Pulmonary artery endothelial cell (primary cell): ENCODE data around the gene PTPRCAP. TPM values are rescaled to one million over a fixed set of nuclear protein-coding genes. Genes with fewer than 3 reads are reported as not detected.

Experiments used
- DNase-seq: peaks from one replicate; pipeline ENCODE4 v3.0.0-alpha.2; 2011; ENCODE audit warnings: low read depth, low spot score
- total RNA-seq: library from RNA; depleted of rRNA; stranded (reverse); fragments of >200 nt; gene quantifications from 2 replicates; pipeline ENCODE4 v1.2.3, GENCODE V29; 2014

PTPRCAP gene
- total RNA-seq, 1 donor from 2014 or later: 0.40 TPM

GRCh38 chr11:67397986-67398660 lies 39.4 kb downstream of the PTPRCAP start:
- DNase-seq: no peak

- no peak for DNase-seq
Observed at GRCh38 chr11:67397536-67397935, 39.9 kb downstream of the PTPRCAP start.

GRCh38 chr11:67396587-67397389 lies 40.7 kb downstream of the PTPRCAP start:
- no peak for DNase-seq

GRCh38 chr11:67396259-67396581 lies 41.3 kb downstream of the PTPRCAP start:
- DNase-seq: no peak

- DNase-seq: no peak
Observed at GRCh38 chr11:67395555-67396258, 41.8 kb downstream of the PTPRCAP start.

GRCh38 chr11:67393990-67394389 lies 43.5 kb downstream of the PTPRCAP start:
- DNase-seq: no peak

- no peak for DNase-seq
Observed at GRCh38 chr11:67393437-67393836, 44.0 kb downstream of the PTPRCAP start.

GRCh38 chr11:67392183-67392715 lies 45.2 kb downstream of the PTPRCAP start:
- DNase-seq: no peak

GRCh38 chr11:67391304-67392182 lies 45.9 kb downstream of the PTPRCAP start, which contains the start of gene RAD9A:
Gene RAD9A, plus strand, starts transcription at chr11:67391986. Its CDS starts 59 bp downstream, at chr11:67392045.
- peak; percentile 71 for DNase-seq

GRCh38 chr11:67390947-67391303 lies 46.6 kb downstream of the PTPRCAP start:
- DNase-seq: no peak

- no peak for DNase-seq
Observed at GRCh38 chr11:67389477-67389876, 48.0 kb downstream of the PTPRCAP start.

GRCh38 chr11:67387518-67387917 lies 50.0 kb downstream of the PTPRCAP start:
- DNase-seq: no peak

GRCh38 chr11:67387069-67387468 lies 50.4 kb downstream of the PTPRCAP start:
- no peak for DNase-seq

Other genes with a start within 250 kb of the PTPRCAP start
- gene GRK2, start 171.2 kb downstream of the PTPRCAP start, total RNA-seq: 35.7 and 49.5 TPM in 2 replicates
- 27.0 and 30.1 TPM in 2 replicates for gene ANKRD13D, start 148.4 kb downstream of the PTPRCAP start, total RNA-seq
- gene SSH3, start 134.2 kb downstream of the PTPRCAP start, total RNA-seq: 7.6 and 7.7 TPM in 2 replicates
- gene POLD4, start 84.1 kb downstream of the PTPRCAP start, total RNA-seq: 22.9 and 29.2 TPM in 2 replicates
- 1.6 and 2.2 TPM in 2 replicates for gene CLCF1, start 64.1 kb downstream of the PTPRCAP start, total RNA-seq
- 5.0 and 5.3 TPM in 2 replicates for gene RAD9A, start 45.7 kb downstream of the PTPRCAP start, total RNA-seq
- 239 and 250 TPM in 2 replicates for gene PPP1CA, start 35.8 kb downstream of the PTPRCAP start, total RNA-seq
- not detected in 2 replicates for gene TBC1D10C, start 33.6 kb downstream of the PTPRCAP start, total RNA-seq
- gene CARNS1, start 22.0 kb downstream of the PTPRCAP start, total RNA-seq: 0.07 TPM in 1 of 2 replicates, not detected in the other
- gene RPS6KB2, start 9.2 kb downstream of the PTPRCAP start, total RNA-seq: 46.2 and 54.3 TPM in 2 replicates
- 154 and 169 TPM in 2 replicates for gene CORO1B, start 5.8 kb upstream of the PTPRCAP start, total RNA-seq
- not detected in 2 replicates for gene GPR152, start 15.0 kb upstream of the PTPRCAP start, total RNA-seq
- 0.04 and 0.33 TPM in 2 replicates for gene CABP4, start 17.7 kb upstream of the PTPRCAP start, total RNA-seq
- gene TMEM134, start 31.6 kb upstream of the PTPRCAP start, total RNA-seq: 14.4 and 15.7 TPM in 2 replicates
- gene AIP, start 45.3 kb upstream of the PTPRCAP start, total RNA-seq: 77.2 and 91.2 TPM in 2 replicates
- gene PITPNM1, start 67.7 kb upstream of the PTPRCAP start, total RNA-seq: 15.5 and 16.4 TPM in 2 replicates
- gene CDK2AP2, start 70.5 kb upstream of the PTPRCAP start, total RNA-seq: 14.8 and 23.0 TPM in 2 replicates
- not detected in 2 replicates for gene CABP2, start 85.8 kb upstream of the PTPRCAP start, total RNA-seq
- gene GSTP1, start 146.1 kb upstream of the PTPRCAP start, total RNA-seq: 708 and 1,026 TPM in 2 replicates
- 176 and 193 TPM in 2 replicates for gene NDUFV1, start 169.3 kb upstream of the PTPRCAP start, total RNA-seq
- gene NUDT8, start 192.3 kb upstream of the PTPRCAP start, total RNA-seq: 8.1 and 16.3 TPM in 2 replicates
- gene TBX10, start 202.1 kb upstream of the PTPRCAP start, total RNA-seq: not detected in 2 replicates
- not detected in 2 replicates for gene ACY3, start 213.0 kb upstream of the PTPRCAP start, total RNA-seq
- not detected in 2 replicates for gene ALDH3B2, start 236.9 kb upstream of the PTPRCAP start, total RNA-seq